AG10803 (cell line): Measurements from ENCODE around the gene SDR42E2.
A peak's percentile ranks its signal among the peaks of the same experiment; 100 is the strongest.
"Not testable (repeated sequence)": the region's sequence is repeated elsewhere in the genome, so short reads cannot be mapped to it uniquely, and the experiment has no call there.

ENCODE experiments used
- DNase-seq: peaks from one replicate; pipeline ENCODE4 v3.0.0; 2010; ENCODE audit warnings: low read depth
- H3K4me3 ChIP-seq: 2 replicates; pipeline ENCODE4 v1.5.1; 2011; ENCODE audit warnings: mild to moderate bottlenecking, low read length, control low read depth
- CTCF ChIP-seq: conservative IDR thresholded peaks from 2 replicates; pipeline ENCODE4 v1.5.1; 2011; ENCODE audit warnings: mild to moderate bottlenecking, low read length, control low read depth, inconsistent platforms

SDR42E2 gene

GRCh38 chr16:22214889-22215288, 52.6 kb downstream of the SDR42E2 start:
- no peak overlapping the region for H3K4me3 ChIP-seq
- no peak for TF ChIP-seq CTCF
- DNase-seq = no peak

- TF ChIP-seq CTCF = no peak
- DNase-seq = peak; percentile 54
- no peak overlapping the region for H3K4me3 ChIP-seq
Observed at GRCh38 chr16:22216191-22216831, 54.0 kb downstream of the SDR42E2 start.

GRCh38 chr16:22216832-22217225, 54.5 kb downstream of the SDR42E2 start:
- not testable (repeated sequence) for DNase-seq, H3K4me3 ChIP-seq

- H3K4me3 ChIP-seq = no peak overlapping the region
- DNase-seq = no peak
- TF ChIP-seq CTCF = no peak
Observed at GRCh38 chr16:22217890-22218730, 55.8 kb downstream of the SDR42E2 start.

- no peak for DNase-seq
- TF ChIP-seq CTCF = no peak
- no peak overlapping the region for H3K4me3 ChIP-seq
Observed at GRCh38 chr16:22219389-22220068, 57.2 kb downstream of the SDR42E2 start.

GRCh38 chr16:22220069-22220440, 57.7 kb downstream of the SDR42E2 start:
- peak; percentile 73 for DNase-seq
- no peak overlapping the region for H3K4me3 ChIP-seq
- TF ChIP-seq CTCF = no peak

- no peak overlapping the region for H3K4me3 ChIP-seq
- no peak for DNase-seq
- no peak for TF ChIP-seq CTCF
Observed at GRCh38 chr16:22220714-22221113, 58.4 kb downstream of the SDR42E2 start.
